ENCODE results near the gene STK4. TPM values are rescaled to one million over a fixed set of nuclear protein-coding genes. Genes with fewer than 3 reads are reported as not detected.
"Not testable (repeated sequence)": the region's sequence is repeated elsewhere in the genome, so short reads cannot be mapped to it uniquely, and the experiment has no call there.

The STK4 gene
- total RNA-seq, 1 donor from 2014 or later: 13.7 TPM

DNA sequence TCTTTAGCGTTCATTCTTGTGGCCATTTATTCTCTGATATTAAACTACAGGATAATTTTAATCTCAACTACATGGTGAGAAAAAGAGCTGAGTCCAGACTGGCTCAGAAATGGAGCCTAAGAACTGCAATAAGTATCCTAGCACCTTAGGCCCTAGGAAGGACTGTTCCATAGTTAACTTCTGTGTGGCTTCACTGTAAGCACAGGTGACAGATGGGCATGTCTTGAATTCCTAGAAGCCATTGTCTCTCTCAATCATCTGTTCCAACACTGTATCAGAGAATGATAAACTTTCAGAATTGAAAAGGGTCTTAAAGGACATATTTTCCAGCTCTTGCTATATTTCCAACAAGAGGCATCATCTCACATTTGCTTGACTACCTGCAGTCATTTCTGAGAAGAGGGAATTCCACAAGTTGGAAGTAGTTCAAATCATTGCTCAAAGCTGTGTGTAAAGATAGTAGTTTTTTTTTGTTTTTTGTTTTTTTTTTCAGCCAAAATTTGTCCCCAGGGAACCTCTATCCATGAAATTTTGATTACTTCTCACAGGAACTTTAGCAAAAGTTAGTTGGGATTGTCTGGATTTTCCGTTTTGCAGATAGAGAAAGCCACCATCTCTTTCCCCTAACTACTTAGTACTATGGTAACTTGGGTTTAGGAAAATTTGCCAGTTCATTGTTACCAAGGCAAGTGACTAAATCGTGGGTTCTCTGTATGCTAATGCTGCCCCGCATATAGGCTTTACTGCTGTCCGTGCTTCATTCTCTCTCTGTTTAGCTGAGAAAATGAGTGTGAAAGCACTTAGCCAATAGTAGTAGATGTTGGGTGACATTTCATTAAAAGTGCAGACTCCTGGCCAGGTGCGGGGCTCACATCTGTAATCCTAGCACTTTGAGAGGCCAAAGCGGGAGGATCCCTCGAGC, 87.4 kb downstream of the STK4 start:
- no peak for DNase-seq (ENCODE audit: low read depth in 2 of 2)

DNA sequence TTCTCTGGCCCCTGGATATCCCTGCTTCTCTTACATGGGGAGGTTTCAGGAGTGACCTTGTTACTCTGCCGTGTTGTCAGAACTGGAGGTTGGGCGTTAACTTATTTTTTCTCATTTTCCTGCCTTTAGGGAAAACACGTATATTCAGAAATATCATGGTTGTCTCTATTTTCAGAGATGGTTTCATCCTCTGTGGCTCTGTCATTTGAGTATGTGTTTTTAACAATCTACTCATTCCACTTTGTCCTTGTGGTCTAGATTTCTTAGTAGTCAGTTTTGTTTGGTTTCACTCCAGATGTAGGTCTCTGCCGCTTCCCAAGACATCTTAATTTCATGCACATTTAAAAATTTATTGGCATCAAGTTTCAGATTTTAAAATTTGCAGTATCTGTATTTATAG, 88.7 kb downstream of the STK4 start:
- DNase-seq (ENCODE audit: low read depth in 2 of 2): no peak

DNA sequence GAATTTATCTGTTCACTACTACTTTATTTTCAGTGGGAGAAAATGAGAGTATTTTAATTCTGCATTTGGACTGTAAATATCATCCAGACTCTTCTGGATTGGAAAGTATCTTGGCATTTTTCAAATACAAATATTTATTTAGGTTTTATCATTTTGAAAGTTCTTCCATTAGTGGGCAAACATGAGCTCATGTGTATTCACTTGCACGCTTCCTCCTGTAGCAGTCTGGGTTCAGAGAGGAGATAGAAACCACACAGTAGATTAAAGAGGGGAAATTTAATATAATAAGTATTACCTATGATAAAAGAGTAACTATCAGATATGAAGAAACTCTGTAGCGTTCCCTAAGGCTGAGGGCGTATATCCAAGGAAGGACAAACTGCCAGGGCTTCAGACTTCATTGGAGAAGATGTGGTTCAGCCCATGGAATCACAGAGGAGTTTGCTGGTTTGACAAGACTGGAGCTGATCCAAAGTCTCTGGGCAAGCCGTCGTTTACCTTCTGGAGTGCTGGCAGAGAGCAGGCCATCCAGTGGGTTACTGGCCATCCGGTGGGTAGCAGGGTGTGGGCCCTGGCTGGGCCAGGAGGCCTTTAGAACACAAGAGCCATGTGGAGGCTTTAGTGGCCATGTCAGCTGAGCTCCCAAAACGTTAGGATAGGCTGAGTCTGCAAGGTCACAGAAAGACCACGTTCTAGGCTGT, 90.3 kb downstream of the STK4 start:
- no peak for DNase-seq (ENCODE audit: low read depth in 2 of 2)

DNA sequence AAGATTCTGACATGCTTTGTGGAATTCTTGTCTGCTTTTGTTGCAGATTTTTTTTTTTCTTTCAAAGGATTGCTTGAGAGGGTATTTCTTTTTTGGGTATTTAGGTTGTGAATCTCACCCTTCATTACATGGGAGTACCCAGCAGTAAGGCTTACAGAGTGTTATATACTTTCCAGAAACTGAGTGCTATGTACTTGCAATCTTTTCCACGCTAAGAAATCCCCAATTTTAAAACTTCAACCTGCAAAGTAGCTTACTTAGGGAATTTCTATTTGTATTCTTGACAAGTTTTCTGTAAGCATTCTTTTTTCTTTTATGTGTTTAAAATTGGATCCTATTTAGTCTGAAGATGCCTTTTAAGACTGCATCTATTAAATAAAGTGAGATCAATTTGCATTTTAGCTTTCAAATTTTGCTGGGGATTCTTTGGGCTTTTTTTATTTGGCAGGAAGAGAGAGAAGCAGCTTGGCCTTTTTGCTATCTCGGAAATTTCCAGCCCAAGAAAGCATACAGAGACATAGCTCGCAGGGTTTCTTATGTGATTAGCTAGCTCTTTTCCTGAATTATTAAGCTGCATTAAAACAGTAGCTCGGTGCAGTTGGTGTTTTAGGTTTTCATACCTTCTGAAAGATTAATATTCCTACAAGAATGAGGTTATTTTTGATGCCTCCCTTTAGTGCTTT, 92.0 kb downstream of the STK4 start:
- no peak for DNase-seq (ENCODE audit: low read depth in 2 of 2)

DNA sequence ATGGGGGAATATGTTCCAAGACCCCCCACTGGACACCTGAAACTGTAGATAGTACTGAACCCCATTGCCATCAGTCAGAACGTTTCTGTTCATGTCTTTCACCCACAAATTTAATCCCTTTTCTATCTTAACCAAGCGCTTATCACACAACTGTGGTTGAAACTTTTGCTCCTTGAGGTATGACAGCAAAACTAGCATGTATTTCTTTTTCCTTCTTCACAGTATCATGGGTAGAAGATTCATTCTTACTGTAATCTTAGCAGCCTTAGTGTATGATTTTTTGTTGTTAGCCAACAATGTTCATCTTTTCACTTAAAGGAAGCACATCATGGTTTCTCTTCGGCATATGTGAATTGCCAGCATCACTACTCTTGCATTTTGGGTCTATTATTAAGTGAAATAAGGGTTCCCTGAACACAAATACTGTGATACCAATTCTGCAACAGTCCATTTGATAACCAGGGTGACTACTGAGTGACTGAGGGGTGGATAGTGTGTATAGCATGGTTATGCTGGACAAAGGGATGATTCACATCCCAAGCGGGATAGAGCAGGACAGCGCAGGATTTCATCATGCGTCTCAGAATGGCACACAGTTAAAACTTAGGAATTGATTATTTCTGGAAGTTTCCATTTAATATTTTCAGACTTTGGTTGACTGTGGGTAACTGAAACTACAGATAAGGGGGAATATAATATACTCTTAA, 92.9 kb downstream of the STK4 start:
- DNase-seq (ENCODE audit: low read depth in 2 of 2): peak in 1 of 2 donors; percentile 31

DNA sequence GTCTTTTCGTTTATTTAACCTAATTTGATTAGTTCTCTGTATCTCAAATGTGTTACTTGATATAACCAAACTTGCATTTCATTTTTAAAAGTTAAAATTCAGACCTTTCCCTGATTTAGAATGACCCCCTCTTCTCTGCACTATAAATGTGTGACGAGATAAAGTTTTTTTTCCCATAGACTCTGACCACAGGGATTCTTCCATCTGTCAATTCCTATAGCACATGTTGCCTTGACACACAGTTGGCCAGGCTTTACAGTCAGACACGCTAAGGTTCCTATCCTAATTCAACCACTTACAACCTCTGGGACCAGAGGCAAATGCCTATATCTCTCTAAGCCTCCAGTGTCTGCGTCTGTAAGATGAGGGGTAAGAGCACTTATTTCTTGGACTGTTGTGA, 94.0 kb downstream of the STK4 start:
- no peak for DNase-seq (ENCODE audit: low read depth in 2 of 2)

DNA sequence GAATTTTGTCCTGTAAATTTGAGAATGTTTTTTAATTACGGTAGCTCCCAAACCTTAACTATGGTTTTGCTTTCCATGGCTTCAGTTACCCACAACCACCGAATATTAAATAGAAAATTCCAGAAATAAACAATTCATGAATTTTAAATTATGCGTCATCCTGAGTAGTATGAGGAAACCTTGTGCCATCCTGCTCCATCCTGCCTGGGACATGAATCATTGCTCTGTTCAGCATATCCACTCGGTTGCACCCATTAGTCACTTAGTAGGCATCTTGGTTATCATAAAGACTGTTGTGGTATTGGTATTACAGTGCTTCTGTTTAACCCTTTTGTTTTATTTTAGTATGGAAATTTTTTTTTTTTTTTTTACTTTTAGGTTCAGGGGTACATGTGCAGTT, 94.9 kb downstream of the STK4 start:
- DNase-seq (ENCODE audit: low read depth in 2 of 2): peak; percentile 10 to 71

DNA sequence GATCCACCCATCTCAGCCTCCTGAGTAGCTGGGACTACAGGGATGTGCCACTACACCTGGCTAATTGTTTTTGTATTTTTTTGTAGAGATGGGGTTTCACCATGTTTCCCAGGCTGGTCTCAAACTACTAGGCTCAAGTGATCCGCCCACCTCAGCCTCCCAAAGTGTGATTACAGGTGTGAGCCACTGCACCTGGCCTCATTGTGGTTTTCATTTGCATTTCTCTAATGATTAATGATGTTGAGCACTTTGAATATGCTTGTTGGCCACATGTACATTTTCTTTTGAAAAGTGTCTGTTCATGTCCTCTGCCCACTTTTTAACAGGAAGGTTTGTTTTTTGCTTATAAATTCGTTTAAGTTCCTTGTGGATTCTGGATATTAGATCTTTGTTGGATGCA, 96.8 kb downstream of the STK4 start:
- DNase-seq (ENCODE audit: low read depth in 2 of 2): not testable (repeated sequence)

DNA sequence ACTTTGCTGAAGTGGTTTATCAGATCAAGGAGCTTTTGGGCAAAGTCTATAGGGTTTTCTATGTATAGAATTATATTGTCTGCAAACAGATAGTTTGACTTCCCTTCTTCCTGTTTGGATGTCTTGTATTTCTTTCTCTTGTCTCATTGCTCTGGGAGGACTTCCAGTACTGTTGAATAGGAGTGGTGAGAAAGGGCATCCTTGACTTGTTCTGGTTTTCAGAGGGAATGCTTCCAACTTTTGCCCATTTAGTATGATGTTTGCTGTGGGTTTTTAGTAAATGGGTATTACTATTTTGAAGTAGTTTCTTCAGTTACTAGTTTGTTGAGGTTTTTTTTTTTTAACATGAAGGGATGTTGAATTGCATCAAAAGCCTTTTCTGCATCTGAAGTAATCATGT, 98.5 kb downstream of the STK4 start:
- DNase-seq (ENCODE audit: low read depth in 2 of 2): no peak

DNA sequence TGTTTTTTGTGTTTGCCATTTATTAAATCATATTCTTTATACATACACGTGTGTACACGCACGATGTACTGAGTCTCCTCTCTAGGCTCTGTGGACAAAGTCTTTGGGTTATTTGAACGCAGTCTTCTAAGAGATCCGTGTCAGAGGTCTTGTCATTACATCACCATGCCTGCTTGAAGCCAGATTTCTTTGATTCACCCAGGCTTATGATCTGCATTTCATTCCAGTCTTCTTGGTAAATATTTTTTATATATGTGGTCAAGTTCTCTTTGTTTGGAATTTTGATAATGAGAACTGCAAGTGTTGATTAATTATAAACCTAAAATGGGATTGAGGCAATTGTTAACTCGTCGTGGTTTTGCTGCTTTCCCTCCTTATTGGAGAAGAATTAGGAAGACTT, 100.1 kb downstream of the STK4 start:
- no peak for DNase-seq (ENCODE audit: low read depth in 2 of 2)

DNA sequence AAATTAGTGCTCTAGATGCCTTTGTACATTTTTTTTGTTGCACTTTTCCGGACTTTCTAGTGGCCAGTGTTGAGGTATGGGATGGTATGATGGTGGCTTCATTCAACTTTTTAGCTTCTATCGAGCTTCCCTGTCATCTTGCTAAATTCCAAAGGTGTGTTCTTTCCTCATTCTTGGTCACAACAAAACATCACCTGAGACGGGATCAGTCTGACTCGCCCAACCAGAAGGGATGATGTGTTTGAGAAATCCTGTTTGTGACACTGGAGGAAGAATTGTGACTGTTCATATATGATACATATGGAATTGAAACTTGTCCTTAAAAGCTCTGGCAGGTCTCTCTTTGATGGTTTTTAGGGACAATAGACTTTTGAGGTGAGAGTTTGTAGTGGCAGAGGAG, 100.8 kb downstream of the STK4 start:
- no peak for DNase-seq (ENCODE audit: low read depth in 2 of 2)

DNA sequence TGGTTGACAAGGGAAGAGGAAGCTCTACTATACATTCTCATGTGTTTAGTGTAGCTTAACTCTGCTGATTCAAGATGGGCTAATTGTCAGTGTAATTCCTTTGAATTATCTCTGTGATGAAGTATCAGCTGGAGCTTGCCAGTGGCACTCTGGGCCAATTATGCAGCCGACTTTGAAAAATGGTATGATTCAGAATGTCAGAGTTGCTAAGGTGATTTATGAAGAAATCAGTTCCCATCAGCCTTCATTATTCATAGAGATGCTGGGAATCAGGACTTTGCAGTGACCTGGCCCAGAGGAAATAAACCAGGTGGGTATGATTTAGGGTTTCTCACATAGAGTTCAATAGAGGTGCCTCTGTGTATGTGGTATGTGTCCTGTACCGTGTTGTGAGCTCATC, 101.2 kb downstream of the STK4 start:
- DNase-seq (ENCODE audit: low read depth in 2 of 2): no peak

DNA sequence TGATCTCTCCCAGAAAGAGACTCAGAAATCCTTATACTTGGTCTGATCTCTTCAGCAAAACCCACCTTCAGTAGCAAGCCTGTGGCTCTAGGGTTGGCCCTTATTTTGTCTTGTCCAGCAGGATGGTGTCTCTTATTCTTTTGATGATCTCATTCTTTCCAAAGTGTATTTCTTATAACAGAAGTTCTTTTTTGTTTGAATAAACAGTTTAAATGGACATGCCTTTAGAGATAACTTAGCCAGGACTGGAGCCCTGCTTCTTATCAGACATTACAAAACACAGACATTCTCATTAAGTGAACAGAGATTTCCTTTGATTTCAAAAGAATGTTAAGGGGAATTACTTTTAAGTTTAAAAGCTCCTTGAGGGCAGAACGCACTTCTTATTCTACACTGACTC, 102.9 kb downstream of the STK4 start:
- DNase-seq (ENCODE audit: low read depth in 2 of 2): no peak

DNA sequence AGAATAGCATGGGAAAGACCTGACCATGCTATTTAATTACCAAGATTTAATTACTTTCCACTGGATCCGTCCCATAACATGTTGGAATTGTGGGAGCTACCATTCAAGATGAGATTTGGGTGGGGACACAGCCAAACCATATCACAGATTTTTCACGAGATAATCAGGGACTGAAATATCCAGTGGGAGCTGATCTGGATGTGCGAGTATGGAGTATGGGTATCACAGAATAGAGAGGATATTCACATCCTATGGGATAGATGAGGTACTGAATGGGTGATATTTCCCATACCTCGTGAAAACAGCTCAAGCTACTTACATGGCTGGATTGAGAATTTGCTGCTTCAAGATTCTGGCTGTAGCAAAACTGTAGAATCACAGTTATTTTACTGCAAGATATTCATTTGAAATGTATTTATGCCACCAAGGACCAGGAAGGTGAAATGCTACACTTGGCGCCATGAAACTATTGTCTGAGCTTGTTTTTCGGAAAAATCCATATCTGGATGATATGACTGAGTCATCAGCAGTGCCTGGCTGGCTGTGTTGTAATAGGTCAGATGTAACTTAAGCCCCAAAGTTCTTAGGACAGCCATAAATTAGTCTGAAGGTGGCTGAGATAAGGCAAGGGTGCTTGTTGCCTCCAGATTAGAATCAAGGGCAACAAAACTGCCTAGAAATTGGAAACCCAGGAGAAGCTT, 104.8 kb downstream of the STK4 start:
- DNase-seq (ENCODE audit: low read depth in 2 of 2): peak in 1 of 2 donors; percentile 81

DNA sequence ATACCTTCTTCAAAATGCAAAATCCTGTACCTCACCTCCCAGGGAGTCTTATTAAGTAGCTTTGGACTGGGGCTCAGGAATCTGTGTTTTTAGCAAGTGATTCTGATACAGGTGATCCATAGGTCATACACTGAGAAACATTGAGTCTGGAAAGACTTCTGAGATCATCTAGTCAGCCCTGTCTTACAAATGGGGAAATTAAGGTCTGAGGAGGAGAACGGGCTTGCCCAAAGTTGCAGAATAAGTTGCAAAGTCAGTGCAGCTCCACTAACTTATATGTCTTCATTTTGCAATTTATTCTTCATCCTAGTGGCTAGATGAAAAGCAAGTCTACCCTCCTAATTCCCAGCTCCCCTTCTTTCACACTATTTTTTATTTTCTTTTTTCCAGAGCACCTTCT, 105.8 kb downstream of the STK4 start:
- DNase-seq (ENCODE audit: low read depth in 2 of 2): no peak

DNA sequence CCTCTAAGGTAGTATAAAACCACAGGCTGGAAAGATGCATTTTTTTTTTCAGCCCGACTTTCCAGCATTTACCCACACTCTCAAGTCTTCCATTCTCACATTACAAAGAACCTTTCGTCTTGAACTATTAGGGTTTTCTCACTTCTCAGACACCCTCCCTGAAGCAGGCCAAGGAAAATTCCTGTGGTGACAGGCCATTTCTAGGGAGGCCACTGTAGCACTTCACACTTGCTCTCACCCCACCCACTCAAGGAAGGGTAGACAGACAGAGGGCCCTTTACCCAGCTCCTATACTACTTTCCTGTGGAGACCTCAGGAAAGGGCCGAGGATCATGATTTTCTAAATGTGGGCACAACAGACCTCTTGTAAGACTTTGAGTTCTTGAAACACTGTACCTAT, 106.9 kb downstream of the STK4 start:
- DNase-seq (ENCODE audit: low read depth in 2 of 2): no peak

DNA sequence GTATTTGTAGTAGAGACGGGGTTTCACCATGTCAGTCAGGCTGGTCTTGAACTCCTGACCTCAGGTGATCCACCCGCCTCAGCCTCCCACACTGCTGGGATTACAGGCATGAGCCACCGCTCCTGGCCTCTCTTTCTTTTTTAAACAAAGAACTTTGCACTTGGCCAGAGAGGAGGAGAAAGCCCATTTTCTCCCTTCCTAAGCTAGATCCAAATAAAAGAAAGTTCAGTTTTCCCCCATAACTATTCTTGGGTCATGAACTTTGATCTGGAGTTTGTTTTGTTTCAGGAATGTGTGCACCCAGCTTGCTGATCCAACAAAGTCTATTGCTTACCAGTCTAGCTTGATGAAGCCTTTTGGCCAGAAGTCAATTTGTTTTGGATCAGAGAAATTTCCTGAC, 111.2 kb downstream of the STK4 start:
- no peak for DNase-seq (ENCODE audit: low read depth in 2 of 2)

DNA sequence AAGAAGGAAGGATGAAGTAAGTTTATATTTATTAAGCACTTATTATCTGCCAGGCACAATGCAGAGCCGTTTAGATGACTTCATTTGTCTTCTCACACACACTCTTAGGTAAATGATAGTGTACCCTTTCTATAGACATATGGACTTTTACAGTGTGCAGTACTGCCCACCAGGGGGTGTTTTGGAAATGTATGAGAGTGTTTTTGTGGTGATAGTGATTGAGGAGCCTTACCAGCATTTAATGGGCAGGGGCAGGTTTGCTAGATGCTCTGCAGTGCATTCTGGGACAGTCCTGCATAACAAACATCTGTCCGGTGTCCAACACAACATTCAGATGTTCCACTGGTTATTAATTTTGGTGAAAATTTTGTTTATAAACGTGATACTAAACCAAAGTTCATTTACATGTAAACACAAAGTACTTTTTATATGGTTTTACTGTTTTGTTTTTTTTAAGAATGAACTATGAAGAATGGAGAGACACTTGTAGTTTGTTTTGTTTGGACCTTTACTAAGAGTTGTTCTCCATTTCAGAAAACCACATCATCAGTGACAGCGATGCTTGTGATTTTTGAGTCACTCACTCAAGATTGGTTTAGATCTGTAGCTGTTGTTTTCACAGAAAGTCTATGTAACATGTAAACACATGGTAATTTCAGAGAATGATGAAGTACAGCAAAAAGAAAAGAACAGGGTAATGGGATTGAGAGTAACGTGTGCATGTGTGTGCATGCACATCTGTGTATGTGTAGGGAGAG, 114.7 kb downstream of the STK4 start:
- peak in 1 of 2 donors; percentile 36 for DNase-seq (ENCODE audit: low read depth in 2 of 2)

DNA sequence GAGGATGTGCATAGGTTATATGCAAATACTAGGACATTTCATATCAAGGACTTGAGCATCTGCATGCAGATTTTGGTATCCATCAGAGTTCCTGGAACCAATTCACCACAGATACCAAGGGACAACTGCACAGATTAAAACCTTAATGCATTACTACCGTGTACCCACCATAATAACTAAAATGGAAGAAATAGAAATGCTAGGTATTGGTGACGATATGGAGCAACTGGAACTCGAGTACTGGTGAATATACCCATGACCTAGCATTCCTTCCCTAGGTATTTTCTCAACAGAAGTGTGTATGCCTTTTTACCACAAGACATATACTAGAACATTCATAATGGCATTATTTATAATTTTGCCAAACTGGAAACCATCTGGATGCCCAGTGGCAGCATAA, 116.2 kb downstream of the STK4 start:
- no peak for DNase-seq (ENCODE audit: low read depth in 2 of 2)

DNA sequence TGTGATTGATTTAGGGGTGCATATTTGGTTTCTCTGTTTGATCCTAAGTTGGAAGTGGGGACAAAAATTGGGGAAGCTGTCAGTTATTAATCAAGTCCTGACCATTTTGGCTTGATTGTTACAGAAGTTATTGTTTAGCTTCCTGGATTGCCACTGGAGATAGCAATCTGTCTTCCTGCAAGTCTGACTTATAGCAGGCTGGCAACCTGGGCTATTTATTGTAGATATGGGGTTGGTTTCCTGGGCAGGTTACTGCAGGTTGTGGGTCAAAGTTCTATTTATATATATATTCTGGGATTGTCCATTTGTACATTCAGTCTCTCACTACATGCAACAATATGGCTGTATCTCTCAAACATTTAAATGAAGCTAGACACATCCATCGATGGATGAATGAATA, 116.8 kb downstream of the STK4 start:
- DNase-seq (ENCODE audit: low read depth in 2 of 2): no peak
